ENCODE results near the gene NEO1. TPM values are rescaled to one million over a fixed set of nuclear protein-coding genes. Genes with fewer than 3 reads are reported as not detected.

NEO1 gene
- total and polyA plus RNA-seq, 2 of the 13 experiments (the other 11 are each of a cell fraction or from before 2014, with no cell fraction given) = 8.4 to 11.0 TPM

DNA sequence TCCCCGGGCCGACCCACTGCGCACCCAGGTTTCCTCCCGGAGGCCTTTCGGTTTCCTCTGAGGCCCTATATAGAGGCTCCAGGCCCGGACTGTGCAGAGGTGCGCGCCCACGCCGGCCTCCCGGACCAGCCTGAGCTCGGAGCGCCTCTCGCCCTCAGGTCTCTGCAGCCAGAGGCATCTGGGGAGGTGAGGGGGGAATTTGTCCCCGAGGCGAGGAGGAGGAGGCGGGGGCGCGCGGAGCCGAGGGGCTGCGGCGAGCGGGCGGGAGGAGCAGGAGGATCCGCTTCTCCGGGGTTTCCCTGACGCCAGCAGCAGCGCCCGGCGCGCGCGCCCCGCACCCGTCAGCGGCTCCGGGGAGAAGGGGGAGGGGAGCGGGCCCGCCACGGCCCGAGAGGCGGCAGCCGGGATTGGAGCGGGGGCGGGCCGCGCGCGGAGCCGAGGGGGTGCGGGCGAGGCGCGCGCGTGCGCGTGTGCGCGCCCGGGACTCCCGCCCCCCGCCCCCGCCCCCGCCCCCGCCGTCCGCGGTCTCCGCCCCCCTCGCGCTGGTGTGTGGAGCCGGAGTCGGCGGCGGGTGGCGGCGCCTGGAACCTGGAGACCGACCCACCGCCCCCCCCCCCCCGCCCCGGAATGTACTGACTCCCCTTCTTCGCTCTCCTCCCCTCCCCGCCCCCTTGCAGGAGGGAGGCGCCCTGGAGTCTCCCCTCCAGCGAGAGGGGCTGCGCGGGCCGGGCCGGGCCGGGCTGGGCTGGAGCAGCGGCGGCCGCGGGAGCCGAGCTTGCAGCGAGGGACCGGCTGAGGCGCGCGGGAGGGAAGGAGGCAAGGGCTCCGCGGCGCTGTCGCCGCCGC, at the start of gene NEO1 (continued):
- TF ChIP-seq, protein P1, sequence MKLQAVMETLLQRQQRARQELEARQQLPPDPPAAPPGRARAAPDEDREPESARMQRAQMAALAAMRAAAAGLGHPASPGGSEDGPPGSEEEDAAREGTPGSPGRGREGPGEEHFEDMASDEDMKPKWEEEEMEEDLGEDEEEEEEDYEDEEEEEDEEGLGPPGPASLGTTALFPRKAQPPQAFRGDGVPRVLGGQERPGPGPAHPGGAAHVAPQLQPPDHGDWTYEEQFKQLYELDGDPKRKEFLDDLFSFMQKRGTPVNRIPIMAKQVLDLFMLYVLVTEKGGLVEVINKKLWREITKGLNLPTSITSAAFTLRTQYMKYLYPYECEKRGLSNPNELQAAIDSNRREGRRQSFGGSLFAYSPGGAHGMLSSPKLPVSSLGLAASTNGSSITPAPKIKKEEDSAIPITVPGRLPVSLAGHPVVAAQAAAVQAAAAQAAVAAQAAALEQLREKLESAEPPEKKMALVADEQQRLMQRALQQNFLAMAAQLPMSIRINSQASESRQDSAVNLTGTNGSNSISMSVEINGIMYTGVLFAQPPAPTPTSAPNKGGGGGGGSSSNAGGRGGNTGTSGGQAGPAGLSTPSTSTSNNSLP (IDR thresholded peaks at IDR 0.05; ENCODE audit: low read depth, low read length) = no peak
- TF ChIP-seq THYN1 (CRISPR knock-in tag; IDR thresholded peaks at IDR 0.05; ENCODE audit: borderline replicate concordance, low read depth) (no peak), ZBED4 (CRISPR knock-in tag; IDR thresholded peaks at IDR 0.05; ENCODE audit: borderline replicate concordance) (peak; percentile 77; the same call in 1 of the 2 replicates), MYC (CRISPR knock-in tag; IDR thresholded peaks at IDR 0.05; ENCODE audit: borderline replicate concordance) (peak; percentile 16; the same call in 1 of the 2 replicates), IRF2 (CRISPR knock-in tag; IDR thresholded peaks at IDR 0.05) (no peak), ZFP62 (CRISPR knock-in tag; IDR thresholded peaks at IDR 0.05) (no peak), ZNF333 (CRISPR knock-in tag; IDR thresholded peaks at IDR 0.05; ENCODE audit: borderline replicate concordance) (no peak), ZNF720 (CRISPR knock-in tag; IDR thresholded peaks at IDR 0.05) (no peak), DBP (CRISPR knock-in tag; IDR thresholded peaks at IDR 0.05; ENCODE audit: not compliant biosample characterization) (no peak), SMARCE1 (IDR thresholded peaks at IDR 0.05; ENCODE audit: borderline replicate concordance) (no peak), TGIF2 (CRISPR knock-in tag; IDR thresholded peaks at IDR 0.05) (no peak), NFATC3 (CRISPR knock-in tag; IDR thresholded peaks at IDR 0.05) (no peak), MTF2 (CRISPR knock-in tag; IDR thresholded peaks at IDR 0.05; ENCODE audit: borderline replicate concordance) (no peak), ATF1 (CRISPR knock-in tag; IDR thresholded peaks at IDR 0.05) (no peak), ATF7 (IDR thresholded peaks at IDR 0.05) (no peak), ATF7 (CRISPR knock-in tag; IDR thresholded peaks at IDR 0.05) (no peak), HNRNPUL1 (IDR thresholded peaks at IDR 0.05; ENCODE audit: low read depth, low read length) (no peak), ZNF777 (CRISPR knock-in tag; IDR thresholded peaks at IDR 0.05) (no peak), ZNF768 (CRISPR knock-in tag; IDR thresholded peaks at IDR 0.05) (peak; percentile 56; the same call in 1 of the 2 replicates), ZNF230 (CRISPR knock-in tag; IDR thresholded peaks at IDR 0.05) (0 out of 2 replicates have a peak, but pooled peaks have one; percentile 18), RXRA (CRISPR knock-in tag; IDR thresholded peaks at IDR 0.05) (no peak), ZNF329 (CRISPR knock-in tag; IDR thresholded peaks at IDR 0.05; ENCODE audit: low read depth) (no peak), PAWR (CRISPR knock-in tag; IDR thresholded peaks at IDR 0.05; ENCODE audit: borderline replicate concordance) (no peak), PHF8 (CRISPR knock-in tag; IDR thresholded peaks at IDR 0.05) (peak; percentile 93), THAP7 (CRISPR knock-in tag; IDR thresholded peaks at IDR 0.05) (no peak)
